Skeletal muscle satellite cell (primary cell): ENCODE data around the gene PGM3.
"Not testable (repeated sequence)": the region's sequence is repeated elsewhere in the genome, so short reads cannot be mapped to it uniquely, and the experiment has no call there.

Source experiments
- H3K27me3 ChIP-seq: 2 replicates; pipeline ENCODE4 v1.7.0; 2013; ENCODE audit warnings: low read length; ENCODE audit not compliant: control insufficient read depth, insufficient read depth
- H3K36me3 ChIP-seq: 2 replicates; pipeline ENCODE4 v1.7.0; 2013; ENCODE audit warnings: mild to moderate bottlenecking, control low read depth, low read length; ENCODE audit not compliant: insufficient read depth
- H3K4me1 ChIP-seq: 2 replicates; pipeline ENCODE4 v1.7.0; 2013; ENCODE audit warnings: low read length; ENCODE audit not compliant: control insufficient read depth, insufficient read depth
- H3K4me2 ChIP-seq: 2 replicates; pipeline ENCODE4 v1.7.0; 2013; ENCODE audit warnings: mild to moderate bottlenecking, low read length
- H3K4me3 ChIP-seq: 2 replicates; pipeline ENCODE4 v1.7.0; 2013; ENCODE audit warnings: low read length
- H3K9ac ChIP-seq: 2 replicates; pipeline ENCODE4 v1.7.0; 2013; ENCODE audit warnings: mild to moderate bottlenecking, low read depth, low read length, moderate library complexity
- H3K9me3 ChIP-seq: replicated peaks from 2 replicates; pipeline ENCODE4 v1.7.0; 2013; ENCODE audit warnings: mild to moderate bottlenecking, control low read depth, low read length

The PGM3 gene

DNA sequence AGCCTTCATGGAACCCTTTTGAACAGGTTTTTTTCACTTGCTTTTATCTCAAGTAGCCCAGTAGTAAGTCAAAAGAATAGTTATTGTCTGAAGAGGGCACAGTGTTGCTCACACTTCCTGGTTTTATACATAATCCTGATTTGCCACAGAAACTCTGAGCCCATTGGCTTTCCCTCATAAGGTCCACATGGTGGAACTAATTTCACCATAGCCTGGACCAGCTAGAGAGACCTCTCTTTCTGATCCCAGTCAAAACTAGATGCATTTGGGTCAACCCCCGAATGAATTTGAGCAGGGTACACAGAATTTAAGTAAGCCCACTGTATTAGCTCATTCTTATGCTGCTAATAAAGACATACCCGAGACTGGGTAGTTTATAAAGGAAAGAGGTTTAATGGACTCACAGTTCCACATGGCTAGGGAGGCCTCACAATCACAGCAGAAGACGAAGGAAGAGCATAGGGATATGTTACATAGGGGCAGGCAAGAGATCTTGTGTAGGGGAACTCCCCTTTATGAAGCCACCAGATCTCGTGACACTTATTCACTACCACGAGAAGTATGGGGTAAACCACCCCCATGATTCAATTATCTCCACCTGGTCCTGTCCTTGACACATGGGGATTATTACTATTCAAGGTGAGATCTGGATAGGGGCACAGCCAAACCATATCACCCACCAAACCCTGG lies 6.3 kb upstream of the PGM3 start:
- H3K9ac ChIP-seq, result no peak overlapping the region
- H3K4me3 ChIP-seq, result no peak overlapping the region
- peaks cover 29% of the 10 kb centered on the region for H3K4me1 ChIP-seq
- H3K4me2 ChIP-seq, result no peak overlapping the region
- no peaks in the 10 kb centered on the region for H3K9me3 ChIP-seq
- H3K36me3 ChIP-seq, result peaks cover 18% of the 10 kb centered on the region
- no peaks in the 10 kb centered on the region for H3K27me3 ChIP-seq

DNA sequence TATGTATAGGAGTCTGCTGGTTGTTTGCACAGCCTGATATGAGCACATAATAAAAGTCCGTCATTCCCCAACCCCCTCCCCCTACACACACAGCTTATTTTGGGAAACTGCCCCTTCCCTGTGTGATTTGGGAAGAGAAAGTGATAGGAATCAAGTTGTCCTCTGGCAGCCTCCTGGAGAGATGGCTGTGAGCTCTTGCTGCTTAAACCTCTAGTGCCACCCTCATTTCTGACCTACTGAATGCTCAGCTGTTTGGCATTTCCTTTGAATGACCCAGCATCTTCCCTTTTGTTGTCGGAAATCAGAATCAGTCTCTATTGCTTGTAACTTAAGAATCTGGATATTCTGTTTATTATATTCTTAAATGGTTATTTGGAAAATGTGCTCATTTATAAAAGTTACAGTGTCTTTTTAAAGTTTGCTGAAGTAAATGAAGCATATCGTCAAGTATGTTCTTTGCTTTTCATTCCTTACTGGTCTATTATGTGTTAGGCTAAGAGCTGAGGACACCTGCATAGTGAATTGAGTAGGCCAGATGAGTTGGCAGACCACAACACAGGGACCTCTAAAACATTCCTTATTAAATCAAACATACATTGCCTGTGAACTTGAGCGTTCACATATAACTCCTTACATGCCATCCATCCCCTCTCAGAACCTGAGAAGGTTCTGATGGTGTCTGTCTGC lies 5.6 kb upstream of the PGM3 start:
- Histone ChIP-seq H3K9ac (no peak overlapping the region), H3K4me3 (no peak overlapping the region), H3K36me3 (peaks cover 18% of the 10 kb centered on the region), H3K4me2 (peak overlapping the region; percentile 29), H3K27me3 (no peaks in the 10 kb centered on the region), H3K4me1 (peaks cover 34% of the 10 kb centered on the region), H3K9me3 (no peaks in the 10 kb centered on the region)

DNA sequence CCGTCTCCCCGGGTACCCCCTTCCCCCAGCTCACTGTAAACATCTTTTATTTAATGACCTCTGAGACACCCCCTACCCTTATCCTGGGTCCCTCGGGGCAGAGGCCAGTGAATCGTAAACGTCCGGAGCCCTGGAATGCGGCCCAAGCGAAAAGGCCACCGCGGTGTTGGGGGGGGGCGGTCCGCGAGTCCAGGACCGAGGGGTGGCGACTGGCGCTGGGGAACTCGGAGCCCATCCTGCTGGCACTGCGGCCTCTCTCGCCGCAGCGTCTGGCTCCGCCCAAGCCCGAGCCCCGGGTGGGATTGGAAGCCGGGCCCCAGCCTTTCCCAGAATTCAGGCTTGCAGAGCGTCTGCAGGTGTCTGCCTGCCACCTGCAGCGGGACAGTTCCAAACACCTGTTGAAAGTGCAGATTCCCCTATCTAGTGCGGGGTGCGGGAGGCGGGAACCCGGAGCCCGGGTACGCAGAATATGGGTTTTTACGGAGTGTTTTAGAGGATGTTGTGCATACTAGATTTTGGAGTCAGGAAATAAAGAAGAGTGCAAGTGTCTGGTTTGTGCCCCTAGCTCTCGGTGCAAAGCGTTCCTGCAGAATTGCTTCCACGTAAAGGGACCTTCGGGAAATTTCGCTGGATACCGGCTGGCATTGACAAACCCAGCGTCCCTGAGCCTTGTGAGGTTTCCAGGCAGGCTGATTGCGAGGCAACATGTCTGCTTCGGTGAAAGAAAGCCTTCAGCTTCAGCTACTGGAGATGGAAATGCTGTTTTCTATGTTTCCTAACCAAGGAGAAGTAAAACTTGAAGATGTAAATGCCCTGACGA lies 892 bp upstream of the PGM3 start:
- H3K27me3 ChIP-seq, result no peaks in the 10 kb centered on the region
- H3K4me1 ChIP-seq, result peaks cover 26% of the 10 kb centered on the region
- H3K4me2 ChIP-seq, result peak overlapping the region; percentile 98
- peak overlapping the region; percentile 100 for H3K4me3 ChIP-seq
- H3K9ac ChIP-seq, result peak overlapping the region; percentile 96
- H3K36me3 ChIP-seq, result peaks cover 35% of the 10 kb centered on the region
- no peaks in the 10 kb centered on the region for H3K9me3 ChIP-seq

DNA sequence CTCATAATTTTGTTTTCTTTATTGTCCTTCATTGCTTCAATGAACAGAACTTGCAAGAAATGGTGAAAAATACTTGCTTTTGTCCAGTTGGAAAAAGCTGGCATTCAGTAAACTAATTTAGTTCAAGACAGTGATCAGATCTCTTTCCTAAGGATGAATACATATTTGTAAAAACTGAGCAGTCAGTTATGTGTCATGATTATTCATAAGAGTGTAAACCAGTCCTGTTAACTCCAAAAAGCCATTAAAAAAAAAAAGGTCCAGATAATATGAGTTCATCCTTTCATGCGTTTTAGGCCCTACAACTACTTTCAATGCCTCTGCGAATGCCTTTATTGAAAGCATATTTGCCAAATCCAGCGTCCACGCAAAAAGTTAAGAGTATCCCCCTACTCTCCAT lies 609 bp downstream of the PGM3 start:
- H3K27me3 ChIP-seq, result no peaks in the 10 kb centered on the region
- H3K4me3 ChIP-seq, result peak overlapping the region; percentile 100
- no peaks in the 10 kb centered on the region for H3K9me3 ChIP-seq
- H3K36me3 ChIP-seq, result peaks cover 43% of the 10 kb centered on the region
- H3K4me2 ChIP-seq, result peak overlapping the region; percentile 98
- peaks cover 11% of the 10 kb centered on the region for H3K4me1 ChIP-seq
- peak overlapping the region; percentile 96 for H3K9ac ChIP-seq

DNA sequence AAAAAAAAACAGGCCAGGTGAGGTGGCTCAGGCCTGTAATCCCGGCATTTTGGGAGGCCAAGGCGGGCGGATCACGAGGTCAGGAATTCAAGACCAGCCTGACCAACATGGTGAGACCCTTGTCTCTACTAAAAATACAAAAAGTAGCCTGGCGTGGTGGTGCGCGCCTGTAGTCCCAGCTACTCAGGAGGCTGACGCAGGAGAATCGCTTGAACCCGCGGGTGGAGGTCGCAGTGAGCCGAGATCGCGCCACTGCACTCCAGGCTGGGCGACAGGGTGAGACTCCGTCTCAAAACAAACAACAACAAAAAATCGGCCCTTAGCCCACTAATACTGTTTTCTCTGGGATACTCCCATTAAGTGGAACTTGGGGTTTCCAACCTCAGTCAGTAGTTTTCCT lies 1.1 kb downstream of the PGM3 start:
- Histone ChIP-seq H3K4me3 (peak overlapping the region; percentile 100), H3K4me1 (peaks cover 11% of the 10 kb centered on the region), H3K9ac (peak overlapping the region; percentile 96), H3K4me2 (peak overlapping the region; percentile 98), H3K36me3 (peaks cover 38% of the 10 kb centered on the region)
- not testable (repeated sequence) for H3K27me3 ChIP-seq, H3K9me3 ChIP-seq

DNA sequence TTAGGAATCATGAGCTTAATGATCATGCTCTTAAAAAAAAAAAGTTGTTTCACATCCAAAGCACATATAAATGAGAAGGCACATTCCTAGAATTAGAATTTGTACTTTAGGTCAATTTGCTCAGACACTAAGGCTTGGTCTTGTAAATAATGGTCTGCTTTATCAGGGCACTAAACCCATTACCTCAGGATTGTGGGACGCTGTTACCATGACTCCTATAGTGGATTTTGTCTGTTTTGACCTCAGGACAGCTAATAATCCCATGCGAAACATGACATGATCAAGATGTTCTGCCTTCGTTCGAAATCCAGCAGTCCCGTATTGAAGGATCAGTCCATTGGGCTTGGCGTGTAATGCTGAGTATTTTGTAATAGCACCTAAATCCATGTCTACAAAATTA lies 2.4 kb downstream of the PGM3 start:
- peak overlapping the region; percentile 48 for H3K4me2 ChIP-seq
- H3K9ac ChIP-seq, result no peak overlapping the region
- peaks cover 41% of the 10 kb centered on the region for H3K36me3 ChIP-seq
- no peak overlapping the region for H3K4me3 ChIP-seq
- no peaks in the 10 kb centered on the region for H3K27me3 ChIP-seq
- no peaks in the 10 kb centered on the region for H3K9me3 ChIP-seq
- peaks cover 11% of the 10 kb centered on the region for H3K4me1 ChIP-seq

DNA sequence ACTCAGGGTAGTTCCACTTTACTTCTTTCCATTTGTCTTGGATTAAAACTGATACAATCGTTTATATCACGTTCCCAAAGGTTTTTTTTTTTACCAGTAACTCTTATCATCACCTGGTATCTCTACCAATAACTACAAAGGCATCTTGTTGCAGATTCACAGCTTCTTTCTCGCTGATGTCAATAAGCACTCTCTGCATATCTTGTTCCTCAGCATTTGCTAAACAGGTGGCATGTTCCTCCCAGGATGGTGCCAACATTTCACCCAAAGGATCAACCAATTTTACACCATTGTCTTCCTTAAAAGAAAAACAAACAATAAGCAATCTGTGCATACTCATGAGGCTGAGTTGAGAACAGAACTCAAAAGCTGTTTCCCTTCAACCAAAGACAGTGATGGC lies 4.6 kb downstream of the PGM3 start:
- Histone ChIP-seq H3K27me3 (no peaks in the 10 kb centered on the region), H3K4me2 (no peak overlapping the region), H3K9ac (no peak overlapping the region), H3K4me3 (no peak overlapping the region), H3K36me3 (peaks cover 50% of the 10 kb centered on the region), H3K4me1 (peaks cover 14% of the 10 kb centered on the region), H3K9me3 (no peaks in the 10 kb centered on the region)

DNA sequence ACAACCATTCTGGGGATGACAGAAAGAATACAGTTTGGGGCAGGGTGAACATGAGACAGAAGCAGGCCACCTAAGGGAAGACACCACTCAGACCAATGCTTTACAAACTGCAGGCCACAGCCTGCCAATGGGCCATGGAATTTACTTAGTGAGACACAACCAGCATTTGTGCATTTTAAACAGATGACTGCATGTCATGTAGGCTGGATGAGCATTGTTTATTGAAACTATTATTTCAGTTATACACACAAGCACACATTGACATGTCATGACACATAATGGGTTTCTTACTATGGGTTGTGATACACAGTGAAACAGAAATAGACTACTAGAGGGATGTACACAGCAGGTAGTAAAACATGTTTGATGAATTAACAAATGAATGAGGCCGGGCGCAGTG lies 8.0 kb downstream of the PGM3 start:
- peaks cover 21% of the 10 kb centered on the region for H3K4me1 ChIP-seq
- no peaks in the 10 kb centered on the region for H3K9me3 ChIP-seq
- no peak overlapping the region for H3K9ac ChIP-seq
- H3K4me3 ChIP-seq, result no peak overlapping the region
- no peaks in the 10 kb centered on the region for H3K27me3 ChIP-seq
- peaks cover 66% of the 10 kb centered on the region for H3K36me3 ChIP-seq
- no peak overlapping the region for H3K4me2 ChIP-seq

DNA sequence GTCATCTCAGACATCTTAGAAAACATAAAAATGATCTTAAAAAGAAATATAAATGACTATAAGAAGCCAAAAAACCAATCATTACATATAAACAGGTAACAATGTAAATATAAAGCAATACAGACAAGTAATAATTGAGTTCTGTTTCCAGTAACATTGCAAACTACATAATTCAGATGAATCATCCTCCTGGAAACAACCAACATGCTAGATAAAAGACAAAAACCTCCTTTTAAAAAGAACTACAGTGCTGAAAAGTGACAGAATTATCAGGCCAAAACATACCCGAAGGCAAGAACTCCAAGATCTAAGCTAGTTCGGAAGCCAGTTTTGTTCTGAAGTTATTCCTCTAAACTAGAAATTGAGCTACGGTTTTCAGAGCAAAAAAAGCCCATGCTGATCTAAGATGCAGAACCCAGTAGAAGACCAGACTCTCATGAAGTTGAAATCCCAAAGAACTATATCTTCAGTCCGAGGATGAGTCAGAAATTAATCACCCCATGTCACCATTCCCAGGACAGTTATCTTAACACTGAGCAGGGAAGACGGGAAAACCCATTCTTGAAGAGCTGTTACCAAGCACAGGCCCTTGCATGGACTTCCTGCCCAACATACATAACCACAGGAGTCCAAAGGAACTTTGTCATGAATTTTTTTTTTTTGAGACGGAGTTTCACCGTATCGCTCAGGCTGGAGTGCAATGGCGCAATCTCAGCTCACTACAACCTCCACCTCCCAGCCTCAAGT lies 9.8 kb downstream of the PGM3 start:
- Histone ChIP-seq H3K27me3 (no peaks in the 10 kb centered on the region), H3K36me3 (peaks cover 63% of the 10 kb centered on the region), H3K4me1 (peaks cover 21% of the 10 kb centered on the region), H3K9me3 (no peaks in the 10 kb centered on the region), H3K9ac (no peak overlapping the region), H3K4me3 (no peak overlapping the region), H3K4me2 (peak overlapping the region; percentile 25)

DNA sequence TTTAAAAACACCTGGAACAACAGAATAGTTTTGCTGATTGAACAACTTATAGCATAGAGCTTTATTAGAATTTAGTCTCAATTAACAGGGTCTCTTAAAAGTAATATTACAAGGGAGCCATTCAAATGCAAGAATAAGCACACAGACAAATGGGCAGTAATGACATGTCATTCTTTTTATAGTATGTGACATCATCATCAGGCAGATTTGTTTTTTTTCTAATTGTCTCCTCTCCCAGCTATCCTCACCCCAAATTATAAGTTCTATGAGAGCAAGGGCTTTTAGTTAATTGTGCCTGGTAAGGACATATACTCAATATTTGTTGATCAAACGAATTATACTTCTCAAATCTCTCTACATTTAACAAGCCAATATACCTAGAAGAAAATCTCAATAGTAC lies 11.0 kb downstream of the PGM3 start:
- H3K4me2 ChIP-seq, result no peak overlapping the region
- H3K27me3 ChIP-seq, result no peaks in the 10 kb centered on the region
- H3K4me1 ChIP-seq, result peaks cover 21% of the 10 kb centered on the region
- no peaks in the 10 kb centered on the region for H3K9me3 ChIP-seq
- H3K36me3 ChIP-seq, result peaks cover 66% of the 10 kb centered on the region
- H3K4me3 ChIP-seq, result no peak overlapping the region
- no peak overlapping the region for H3K9ac ChIP-seq

DNA sequence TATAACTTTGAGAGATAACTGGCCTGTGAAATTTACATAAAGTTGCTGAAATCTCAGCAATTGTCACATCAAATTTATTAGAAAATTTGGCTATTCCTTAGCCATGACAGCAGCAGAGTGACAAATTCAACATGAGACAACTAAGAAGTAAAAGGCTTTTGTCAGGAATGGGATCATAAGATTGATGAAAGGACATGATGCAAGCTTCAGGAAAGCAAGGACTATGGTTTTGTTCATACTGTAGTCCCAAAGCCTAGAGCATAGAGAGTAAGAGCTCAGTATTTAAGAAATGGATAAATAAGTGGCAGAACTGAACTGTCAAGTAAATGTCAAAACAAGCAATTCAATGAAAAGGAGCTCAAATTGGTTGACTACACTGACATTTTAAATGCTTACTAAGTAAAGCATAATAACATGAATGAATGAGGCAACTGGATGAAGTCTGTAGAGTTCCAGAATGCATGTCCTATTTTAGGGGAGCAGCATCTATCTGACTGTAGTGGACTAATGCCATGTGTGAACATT lies 12.6 kb downstream of the PGM3 start:
- H3K4me2 ChIP-seq, result no peak overlapping the region
- H3K27me3 ChIP-seq, result no peaks in the 10 kb centered on the region
- H3K9ac ChIP-seq, result no peak overlapping the region
- H3K4me3 ChIP-seq, result no peak overlapping the region
- no peaks in the 10 kb centered on the region for H3K9me3 ChIP-seq
- H3K4me1 ChIP-seq, result peaks cover 21% of the 10 kb centered on the region
- H3K36me3 ChIP-seq, result peaks cover 71% of the 10 kb centered on the region
